Colonic mucosa (tissue), 4 donors: ENCODE measurements around the gene RSU1. TPM values are rescaled to one million over a fixed set of nuclear protein-coding genes. Genes with fewer than 3 reads are reported as not detected.

ENCODE experiments used
- DNase-seq: peaks from one replicate; pipeline ENCODE4 v3.0.0-alpha.2; 2020
- H3K27ac ChIP-seq: fragments of 200-600 bp; one replicate; pipeline ENCODE4 v1.8.0; 2021
- H3K27me3 ChIP-seq: fragments of 200-600 bp; one replicate; pipeline ENCODE4 v1.8.0; 2021
- H3K36me3 ChIP-seq: fragments of 200-600 bp; one replicate; pipeline ENCODE4 v1.8.0; 2021
- H3K4me1 ChIP-seq: fragments of 200-600 bp; one replicate; pipeline ENCODE4 v1.8.0; 2021; ENCODE audit warnings: mild to moderate bottlenecking
- H3K4me3 ChIP-seq: fragments of 200-600 bp; one replicate; pipeline ENCODE4 v1.8.0; 2021
- H3K9ac ChIP-seq, 2 donors: one replicate each; pipeline ENCODE4 v1.7.0; 2013; ENCODE audit warnings: control low read depth in 2 of 2, low read depth in 2 of 2, low read length in 2 of 2
- H3K9me3 ChIP-seq: fragments of 200-600 bp; one replicate; pipeline ENCODE4 v1.8.0; 2021
- CTCF ChIP-seq: fragments of 200-600 bp; IDR thresholded peaks from one replicate; pipeline ENCODE4 v1.8.0; 2022; ENCODE audit warnings: antibody characterized with exemption, mild to moderate bottlenecking
- intact Hi-C: fragments of 100-400 bp; cut with DNase I; formaldehyde crosslinking; loops from one replicate; pipeline ENCODE4 v1.14.1; 2022
- total RNA-seq, 2 donors: library from RNA; stranded (reverse); fragmentation: NEBNext Ultra II Directional in 1 of 2; extraction: Animal tissue kit (Norgen Biotek cat#: 25700) in 1 of 2; gene quantifications; one replicate each; pipeline ENCODE4 v1.2.1, GENCODE V29; 2021
- donor health status: healthy.
- donor health status: DM: no; HTN: no; CAD: no.
- donor health status: DM: no; HTN: no; CAD: no.

Gene RSU1
- total RNA-seq, 2 donors from 2014 or later, result 44.3 to 82.9 TPM

GRCh38 chr10:16795410-16796073, 21.7 kb downstream of the RSU1 start:
- DNase-seq, result no peak
- intact Hi-C loops, result no loop called here
- Histone ChIP-seq H3K27me3 (no peaks in the 10 kb centered on the region), H3K9me3 (no peaks in the 10 kb centered on the region), H3K4me3 (no peak overlapping the region), H3K9ac (no peak overlapping the region), H3K36me3 (no peaks in the 10 kb centered on the region), H3K27ac (no peak overlapping the region), H3K4me1 (no peaks in the 10 kb centered on the region)
- TF ChIP-seq CTCF, result no peak

DNA sequence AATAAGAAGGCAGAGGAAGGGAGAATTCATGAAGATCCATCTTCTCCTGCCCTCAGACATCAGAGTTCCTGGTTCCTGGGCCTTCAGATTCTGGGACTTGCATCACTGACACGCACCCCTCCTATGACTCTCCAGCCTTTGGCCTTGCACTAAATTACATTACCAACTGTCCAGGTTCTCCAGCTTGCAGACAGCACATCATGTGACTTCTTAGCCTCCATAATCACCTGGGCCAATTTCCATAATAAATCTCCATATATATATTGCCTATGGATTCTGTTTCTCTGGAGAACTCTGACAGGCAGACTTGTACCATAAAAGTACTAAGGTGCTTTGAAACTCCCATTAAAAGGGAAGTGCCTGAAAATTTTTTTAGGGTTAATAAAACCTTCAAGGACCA, 23.2 kb downstream of the RSU1 start:
- Histone ChIP-seq H3K27ac (peak overlapping the region; percentile 3), H3K36me3 (no peaks in the 10 kb centered on the region), H3K4me1 (no peaks in the 10 kb centered on the region), H3K27me3 (no peaks in the 10 kb centered on the region), H3K9ac (no peak overlapping the region), H3K9me3 (no peaks in the 10 kb centered on the region), H3K4me3 (no peak overlapping the region)
- DNase-seq, result no peak
- no peak for TF ChIP-seq CTCF
- intact Hi-C loops, result no loop called here

GRCh38 chr10:16792675-16793074, 24.5 kb downstream of the RSU1 start:
- Histone ChIP-seq H3K27me3 (no peaks in the 10 kb centered on the region), H3K4me3 (no peak overlapping the region), H3K36me3 (no peaks in the 10 kb centered on the region), H3K27ac (no peak overlapping the region), H3K4me1 (no peaks in the 10 kb centered on the region), H3K9me3 (no peaks in the 10 kb centered on the region), H3K9ac (no peak overlapping the region)
- DNase-seq, result no peak
- intact Hi-C loops, result no loop called here
- TF ChIP-seq CTCF, result no peak

DNA sequence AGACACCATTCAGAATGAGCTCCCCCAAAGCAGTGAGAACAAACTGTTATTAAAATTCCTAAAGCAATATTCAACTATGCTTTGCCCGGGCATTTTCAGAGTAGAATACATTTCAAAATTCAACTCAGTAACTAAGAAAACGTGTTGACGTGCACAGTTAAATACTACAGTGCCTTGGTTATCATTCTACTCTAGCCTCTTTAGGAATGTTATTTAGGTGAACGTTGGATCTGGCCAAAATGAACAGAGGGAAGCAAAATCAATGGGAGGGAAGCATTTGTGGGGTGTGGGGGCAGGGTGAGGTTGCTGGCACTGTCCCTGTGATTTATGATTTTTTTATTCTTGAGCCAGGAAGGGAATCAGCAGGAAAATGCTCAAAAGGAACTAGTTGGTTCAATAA, 27.5 kb downstream of the RSU1 start:
- intact Hi-C loops, result no loop called here
- Histone ChIP-seq H3K4me1 (no peaks in the 10 kb centered on the region), H3K9ac (no peak overlapping the region), H3K27me3 (no peaks in the 10 kb centered on the region), H3K27ac (no peak overlapping the region), H3K4me3 (no peak overlapping the region), H3K36me3 (no peaks in the 10 kb centered on the region), H3K9me3 (no peaks in the 10 kb centered on the region)
- TF ChIP-seq CTCF, result no peak
- DNase-seq, result no peak

GRCh38 chr10:16789261-16789660, 28.0 kb downstream of the RSU1 start:
- H3K36me3 ChIP-seq, result no peaks in the 10 kb centered on the region
- no peaks in the 10 kb centered on the region for H3K9me3 ChIP-seq
- no peak for TF ChIP-seq CTCF
- no peaks in the 10 kb centered on the region for H3K27me3 ChIP-seq
- no peak overlapping the region for H3K4me3 ChIP-seq
- intact Hi-C loops, result no loop called here
- no peaks in the 10 kb centered on the region for H3K4me1 ChIP-seq
- H3K9ac ChIP-seq, result no peak overlapping the region
- no peak overlapping the region for H3K27ac ChIP-seq
- DNase-seq, result no peak
